ENCODE measurements around the gene DTNBP1.

Gene DTNBP1

DNA sequence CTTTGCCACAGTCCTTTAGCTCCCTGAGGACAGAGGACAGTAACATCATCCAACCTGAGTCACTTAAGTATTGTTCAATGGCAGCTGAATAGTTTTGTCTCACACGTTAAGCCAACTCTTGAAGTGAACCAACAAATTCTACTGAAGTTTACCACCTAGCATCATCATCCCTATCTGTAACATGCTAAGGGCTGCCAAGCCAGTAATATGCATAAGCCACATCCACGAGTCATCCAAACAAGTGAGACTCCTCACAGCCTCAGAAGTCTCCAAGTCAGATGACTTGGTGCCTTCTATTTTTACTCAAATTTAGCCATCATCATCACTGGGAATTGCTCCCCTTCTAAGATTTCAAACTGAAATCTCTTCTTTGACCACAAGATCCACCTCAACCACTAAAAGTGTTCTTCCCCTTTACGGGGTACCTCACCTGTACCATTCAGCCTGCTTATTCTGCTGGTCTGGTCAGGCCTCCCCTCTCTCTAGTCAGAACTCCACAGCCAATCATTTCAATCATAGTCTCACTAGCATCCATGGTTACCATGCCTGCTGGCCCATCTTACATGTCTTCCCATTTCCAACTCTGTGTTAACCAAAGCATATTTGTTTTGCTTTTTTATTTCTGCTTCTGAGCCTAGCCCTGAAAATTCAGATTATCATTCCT, 73.7 kb downstream of the DTNBP1 start:
- WGBS, 2 experiments (ENCODE audit: insufficient coverage in 2 of 2): 78 to 95% methylated on average over 2 to 3 of the region's 3 CpGs
- Histone ChIP-seq H3K4me1 (ENCODE audit: control insufficient read depth, insufficient read depth, low read length, poor library complexity, severe bottlenecking) (peaks cover 6% of the 10 kb centered on the region), H3K27ac (ENCODE audit: low read depth, low read length, severe bottlenecking) (no peak overlapping the region), H3K9me3 (ENCODE audit: control insufficient read depth, low read length) (no peaks in the 10 kb centered on the region), H3K4me3 (ENCODE audit: extremely low read depth, insufficient read depth, low read length, poor library complexity, severe bottlenecking) (no peak overlapping the region), H3K36me3 (ENCODE audit: control insufficient read depth, insufficient read depth, low read length) (no peaks in the 10 kb centered on the region)

DNA sequence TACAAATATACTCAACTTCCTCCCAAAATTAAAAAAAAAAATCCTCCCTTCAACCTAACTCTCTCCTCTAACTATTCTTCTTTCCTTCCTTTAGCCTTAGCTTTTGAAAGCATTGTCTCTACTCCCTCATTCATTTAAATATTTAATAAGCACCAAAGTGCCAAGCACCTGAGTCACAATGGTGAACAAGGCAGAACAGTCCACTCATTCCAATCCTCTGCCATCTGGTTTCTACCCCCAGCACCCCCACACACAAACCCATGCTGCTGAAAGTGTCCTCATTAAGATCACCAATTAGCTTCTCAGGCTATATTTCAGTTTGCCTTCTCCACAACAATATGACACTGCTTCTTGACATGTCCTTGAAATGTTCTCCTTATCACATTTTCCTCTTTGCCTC, 76.3 kb downstream of the DTNBP1 start:
- no peaks in the 10 kb centered on the region for H3K9me3 ChIP-seq (ENCODE audit: control insufficient read depth, low read length)
- peaks cover 6% of the 10 kb centered on the region for H3K4me1 ChIP-seq (ENCODE audit: control insufficient read depth, insufficient read depth, low read length, poor library complexity, severe bottlenecking)
- no peak overlapping the region for H3K4me3 ChIP-seq (ENCODE audit: extremely low read depth, insufficient read depth, low read length, poor library complexity, severe bottlenecking)
- no peak overlapping the region for H3K27ac ChIP-seq (ENCODE audit: low read depth, low read length, severe bottlenecking)
- no peaks in the 10 kb centered on the region for H3K36me3 ChIP-seq (ENCODE audit: control insufficient read depth, insufficient read depth, low read length)

DNA sequence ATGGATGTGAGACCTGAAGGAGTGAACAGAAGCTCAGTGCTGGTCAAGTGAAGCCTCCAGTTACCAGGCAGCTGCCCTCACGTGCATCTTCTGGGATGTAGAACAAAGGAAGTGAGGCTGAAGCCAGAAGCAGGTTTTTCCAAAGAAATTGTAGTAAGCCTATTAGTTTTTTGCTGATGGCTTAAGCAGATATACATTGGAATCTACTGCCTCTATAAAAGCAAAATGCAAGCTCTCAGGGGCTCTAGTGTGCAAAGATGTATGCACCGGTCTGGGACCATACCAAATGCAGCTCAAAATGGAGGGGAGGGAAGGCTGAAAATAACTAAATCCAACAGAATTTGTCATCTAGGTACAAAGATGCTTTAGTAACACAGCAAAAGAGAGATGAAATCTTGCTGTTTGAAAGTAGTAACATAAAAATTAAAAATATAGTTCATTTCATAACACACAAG, 77.0 kb downstream of the DTNBP1 start:
- no peaks in the 10 kb centered on the region for H3K9me3 ChIP-seq (ENCODE audit: control insufficient read depth, low read length)
- 71 to 86% methylated on average over 1 of the region's 2 CpGs for WGBS, 2 experiments (ENCODE audit: insufficient coverage in 2 of 2)

DNA sequence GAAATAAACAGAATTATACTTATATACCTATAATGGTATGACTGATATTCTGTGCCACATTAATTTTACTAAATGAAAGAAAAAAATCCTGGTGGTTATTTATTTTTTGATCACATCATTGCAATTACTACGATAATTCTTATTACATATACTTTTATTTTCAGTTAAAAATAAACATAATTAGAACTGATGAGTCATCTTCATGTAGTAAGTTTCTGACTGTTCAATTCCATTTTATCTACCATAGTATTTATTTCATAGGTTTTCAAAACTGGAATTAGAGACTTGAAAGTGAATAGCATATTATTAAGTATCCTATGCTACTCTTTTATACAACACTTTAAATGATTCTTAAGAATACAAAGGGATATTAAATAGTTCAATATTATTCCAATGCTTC, 80.3 kb downstream of the DTNBP1 start:
- H3K9me3 ChIP-seq (ENCODE audit: control insufficient read depth, low read length): no peaks in the 10 kb centered on the region
- H3K4me3 ChIP-seq (ENCODE audit: extremely low read depth, insufficient read depth, low read length, poor library complexity, severe bottlenecking): no peak overlapping the region
- no peaks in the 10 kb centered on the region for H3K4me1 ChIP-seq (ENCODE audit: control insufficient read depth, insufficient read depth, low read length, poor library complexity, severe bottlenecking)
- no peaks in the 10 kb centered on the region for H3K36me3 ChIP-seq (ENCODE audit: control insufficient read depth, insufficient read depth, low read length)
- H3K27ac ChIP-seq (ENCODE audit: low read depth, low read length, severe bottlenecking): no peak overlapping the region
- no CpG with 5 or more reads among the region's 1 CpG for WGBS, 2 experiments (ENCODE audit: insufficient coverage in 2 of 2)

More for the DNA sequence above, 77.0 kb downstream of the DTNBP1 start:
- no peak overlapping the region for H3K4me3 ChIP-seq (ENCODE audit: extremely low read depth, insufficient read depth, low read length, poor library complexity, severe bottlenecking)
- no peaks in the 10 kb centered on the region for H3K36me3 ChIP-seq (ENCODE audit: control insufficient read depth, insufficient read depth, low read length)
- H3K4me1 ChIP-seq (ENCODE audit: control insufficient read depth, insufficient read depth, low read length, poor library complexity, severe bottlenecking): peaks cover 6% of the 10 kb centered on the region
- H3K27ac ChIP-seq (ENCODE audit: low read depth, low read length, severe bottlenecking): no peak overlapping the region

DNA sequence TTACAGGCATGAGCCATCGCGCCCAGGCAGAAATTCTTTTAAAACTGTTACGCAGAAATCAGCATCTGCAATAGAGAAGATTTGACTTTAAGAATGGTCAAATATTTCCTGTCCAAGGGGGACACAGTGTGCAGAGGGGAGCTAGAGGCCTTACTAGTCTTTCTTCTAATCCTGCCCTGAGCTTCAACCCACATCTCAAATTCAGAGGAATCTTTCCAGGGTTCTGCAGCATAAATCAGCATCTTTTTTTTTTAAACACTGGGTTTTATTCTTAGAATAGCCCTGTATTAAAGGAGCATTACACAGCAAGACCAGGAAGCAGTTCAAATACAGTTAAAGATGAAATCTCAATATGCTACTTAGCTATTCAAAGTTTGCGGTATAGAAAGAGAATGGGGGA, 81.1 kb downstream of the DTNBP1 start:
- Histone ChIP-seq H3K4me1 (ENCODE audit: control insufficient read depth, insufficient read depth, low read length, poor library complexity, severe bottlenecking) (no peaks in the 10 kb centered on the region), H3K36me3 (ENCODE audit: control insufficient read depth, insufficient read depth, low read length) (no peaks in the 10 kb centered on the region), H3K4me3 (ENCODE audit: extremely low read depth, insufficient read depth, low read length, poor library complexity, severe bottlenecking) (no peak overlapping the region), H3K9me3 (ENCODE audit: control insufficient read depth, low read length) (no peaks in the 10 kb centered on the region), H3K27ac (ENCODE audit: low read depth, low read length, severe bottlenecking) (no peak overlapping the region)
- WGBS, 2 experiments (ENCODE audit: insufficient coverage in 2 of 2): 96 to 100% methylated on average over 3 of the region's 4 CpGs

DNA sequence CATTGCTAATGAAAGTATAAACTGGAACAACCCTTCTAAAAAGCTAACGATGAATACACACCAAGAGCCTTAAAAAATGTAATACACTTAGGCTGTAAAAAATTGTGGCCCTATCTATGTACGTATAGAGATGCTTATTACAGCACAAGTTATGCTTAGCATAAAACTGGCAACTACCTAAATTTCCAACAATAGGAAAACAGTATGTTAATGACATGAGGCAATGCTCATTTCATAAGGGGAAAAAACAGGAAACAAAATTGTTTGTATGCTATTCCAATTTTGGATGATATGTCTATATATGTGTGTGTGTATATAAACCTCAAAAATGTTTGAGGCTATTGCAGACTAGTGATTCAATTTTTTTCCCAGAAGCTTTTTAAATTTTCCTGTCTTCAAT, 82.5 kb downstream of the DTNBP1 start:
- Histone ChIP-seq H3K4me1 (ENCODE audit: control insufficient read depth, insufficient read depth, low read length, poor library complexity, severe bottlenecking) (no peaks in the 10 kb centered on the region), H3K4me3 (ENCODE audit: extremely low read depth, insufficient read depth, low read length, poor library complexity, severe bottlenecking) (no peak overlapping the region), H3K27ac (ENCODE audit: low read depth, low read length, severe bottlenecking) (no peak overlapping the region), H3K36me3 (ENCODE audit: control insufficient read depth, insufficient read depth, low read length) (no peaks in the 10 kb centered on the region), H3K9me3 (ENCODE audit: control insufficient read depth, low read length) (no peaks in the 10 kb centered on the region)
- WGBS, 2 experiments (ENCODE audit: insufficient coverage in 2 of 2): no CpG with 5 or more reads among the region's 2 CpGs

DNA sequence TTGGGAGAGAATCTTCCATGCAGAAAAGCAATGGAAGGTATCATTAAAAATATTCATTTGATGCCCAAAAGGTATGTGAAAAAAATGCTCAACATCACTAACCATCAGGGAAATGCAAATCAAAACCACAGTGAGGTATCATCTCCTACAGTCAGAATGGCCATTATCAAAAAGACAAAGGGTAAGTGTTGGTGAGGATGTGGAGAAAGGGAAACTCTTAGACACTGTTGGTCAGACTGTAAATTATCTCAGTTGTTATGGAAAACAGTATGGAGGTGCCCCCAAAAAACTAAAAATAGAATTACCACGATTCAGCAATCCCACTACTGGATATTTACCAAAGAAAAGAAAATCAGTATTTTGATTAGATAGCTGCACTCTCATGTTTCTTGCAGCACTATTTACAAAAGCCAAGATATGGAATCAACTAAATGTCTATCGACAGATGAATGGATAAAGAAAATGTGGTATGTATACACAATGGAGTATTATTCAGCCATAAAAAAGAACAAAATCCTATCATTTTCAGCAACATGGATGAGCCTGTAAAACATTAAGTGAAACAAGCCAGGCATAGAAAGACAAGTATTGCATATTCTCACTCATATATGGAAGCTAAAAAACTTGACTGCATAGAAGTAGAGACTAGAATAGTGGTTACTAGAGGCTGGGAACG, 84.0 kb downstream of the DTNBP1 start:
- no peak overlapping the region for H3K4me3 ChIP-seq (ENCODE audit: extremely low read depth, insufficient read depth, low read length, poor library complexity, severe bottlenecking)
- no CpG with 5 or more reads among the region's 3 CpGs for WGBS, 2 experiments (ENCODE audit: insufficient coverage in 2 of 2)
- H3K36me3 ChIP-seq (ENCODE audit: control insufficient read depth, insufficient read depth, low read length): no peaks in the 10 kb centered on the region
- no peaks in the 10 kb centered on the region for H3K9me3 ChIP-seq (ENCODE audit: control insufficient read depth, low read length)
- no peak overlapping the region for H3K27ac ChIP-seq (ENCODE audit: low read depth, low read length, severe bottlenecking)
- H3K4me1 ChIP-seq (ENCODE audit: control insufficient read depth, insufficient read depth, low read length, poor library complexity, severe bottlenecking): no peaks in the 10 kb centered on the region

DNA sequence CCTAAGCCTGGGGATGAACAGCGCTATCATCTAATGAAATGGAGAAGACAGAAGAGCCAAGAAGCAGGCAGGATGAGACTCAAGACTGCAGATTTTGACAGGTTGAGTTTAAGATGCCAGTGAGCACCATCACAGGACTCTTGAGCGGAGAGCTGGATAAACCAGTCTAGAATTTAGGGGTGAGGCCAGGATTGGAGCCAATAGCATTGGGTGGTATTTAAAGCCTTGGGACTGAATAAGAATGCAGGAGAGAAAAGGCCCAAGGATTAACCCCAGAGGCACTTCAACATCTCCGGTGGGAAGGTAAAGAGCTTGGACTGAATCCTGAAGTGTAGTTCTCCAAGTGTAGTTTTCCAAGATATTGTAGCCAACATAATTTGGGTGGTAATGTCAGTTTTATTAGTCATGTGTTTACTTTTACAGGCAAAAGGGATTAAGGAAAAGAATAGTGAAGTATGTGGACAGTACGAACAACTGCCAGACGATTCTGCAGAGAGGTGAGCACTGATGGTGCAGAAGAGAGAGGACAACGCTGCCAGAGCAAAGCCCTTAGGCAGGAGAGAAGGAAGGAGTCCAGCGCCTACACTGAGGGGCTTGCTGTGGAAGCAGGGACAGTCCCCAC, 85.2 kb downstream of the DTNBP1 start:
- H3K36me3 ChIP-seq (ENCODE audit: control insufficient read depth, insufficient read depth, low read length): no peaks in the 10 kb centered on the region
- no peak overlapping the region for H3K4me3 ChIP-seq (ENCODE audit: extremely low read depth, insufficient read depth, low read length, poor library complexity, severe bottlenecking)
- H3K27ac ChIP-seq (ENCODE audit: low read depth, low read length, severe bottlenecking): no peak overlapping the region
- WGBS, 2 experiments (ENCODE audit: insufficient coverage in 2 of 2): 88 to 98% methylated on average over 7 of the region's 7 CpGs
- no peaks in the 10 kb centered on the region for H3K9me3 ChIP-seq (ENCODE audit: control insufficient read depth, low read length)
- no peaks in the 10 kb centered on the region for H3K4me1 ChIP-seq (ENCODE audit: control insufficient read depth, insufficient read depth, low read length, poor library complexity, severe bottlenecking)

DNA sequence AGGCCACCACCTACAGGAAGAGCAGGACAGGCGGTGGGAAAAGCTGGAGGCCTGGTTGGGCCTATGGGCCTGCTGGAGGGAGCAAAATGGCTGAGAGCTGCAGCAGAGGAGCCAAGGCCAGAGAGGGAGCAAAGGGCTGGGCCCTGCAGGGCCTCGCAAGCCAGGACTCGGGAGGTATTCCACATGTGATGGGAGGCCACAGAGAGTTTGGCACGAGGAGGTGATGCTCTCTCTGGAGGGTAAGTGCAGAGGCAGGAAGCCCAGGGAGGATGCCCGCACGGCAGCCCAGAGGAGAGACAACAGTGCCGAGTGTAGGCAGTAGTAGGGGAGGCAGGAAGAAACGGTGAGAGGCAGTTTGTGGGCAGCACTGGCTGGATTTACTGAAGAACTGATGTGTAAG, 85.7 kb downstream of the DTNBP1 start:
- H3K36me3 ChIP-seq (ENCODE audit: control insufficient read depth, insufficient read depth, low read length): no peaks in the 10 kb centered on the region
- no peak overlapping the region for H3K27ac ChIP-seq (ENCODE audit: low read depth, low read length, severe bottlenecking)
- no peaks in the 10 kb centered on the region for H3K9me3 ChIP-seq (ENCODE audit: control insufficient read depth, low read length)
- no peaks in the 10 kb centered on the region for H3K4me1 ChIP-seq (ENCODE audit: control insufficient read depth, insufficient read depth, low read length, poor library complexity, severe bottlenecking)
- no peak overlapping the region for H3K4me3 ChIP-seq (ENCODE audit: extremely low read depth, insufficient read depth, low read length, poor library complexity, severe bottlenecking)
- WGBS, 2 experiments (ENCODE audit: insufficient coverage in 2 of 2): 95 to 99% methylated on average over 7 to 8 of the region's 8 CpGs

DNA sequence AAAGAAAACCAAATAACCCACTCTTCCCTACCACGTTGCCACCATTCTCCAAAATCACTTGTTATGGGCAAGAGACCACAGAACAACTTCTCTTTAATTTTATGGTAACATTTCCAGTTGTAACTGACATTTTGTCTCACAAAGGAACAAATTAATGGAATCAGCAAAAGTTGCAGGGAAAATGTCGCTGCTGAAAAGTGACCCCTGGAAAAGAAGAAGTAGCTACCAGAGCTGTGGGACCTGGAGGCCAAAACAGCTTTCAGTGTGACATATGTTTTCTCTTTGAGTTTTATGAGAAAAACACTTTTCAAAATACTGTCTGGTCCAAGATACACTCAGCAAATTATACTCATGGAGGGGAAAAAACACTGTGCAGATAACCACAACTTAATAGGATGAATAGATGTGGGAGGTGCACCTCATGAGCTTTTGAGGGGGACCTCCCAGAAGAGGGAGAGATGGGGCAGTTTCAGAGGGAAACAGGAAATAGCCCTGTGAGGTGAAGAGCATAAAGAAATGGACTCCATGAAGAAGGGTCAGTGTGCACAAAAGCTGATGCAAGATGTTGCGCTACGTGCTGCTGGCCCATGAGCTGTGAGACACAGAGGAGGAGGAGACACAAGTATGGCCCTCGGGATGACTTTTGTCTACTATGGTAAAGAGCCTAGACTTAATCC, 87.3 kb downstream of the DTNBP1 start:
- Histone ChIP-seq H3K4me3 (ENCODE audit: extremely low read depth, insufficient read depth, low read length, poor library complexity, severe bottlenecking) (no peak overlapping the region), H3K36me3 (ENCODE audit: control insufficient read depth, insufficient read depth, low read length) (no peaks in the 10 kb centered on the region), H3K9me3 (ENCODE audit: control insufficient read depth, low read length) (no peaks in the 10 kb centered on the region), H3K4me1 (ENCODE audit: control insufficient read depth, insufficient read depth, low read length, poor library complexity, severe bottlenecking) (no peaks in the 10 kb centered on the region), H3K27ac (ENCODE audit: low read depth, low read length, severe bottlenecking) (no peak overlapping the region)
- WGBS, 2 experiments (ENCODE audit: insufficient coverage in 2 of 2): 95 to 96% methylated on average over 4 of the region's 5 CpGs

Data from mesodermal cell (in vitro differentiated cells).